Keratinocyte (primary cell): ENCODE measurements around the gene ATG9A. TPM values are rescaled to one million over a fixed set of nuclear protein-coding genes. Genes with fewer than 3 reads are reported as not detected.

ENCODE experiments used
- DNase-seq: peaks from one replicate; pipeline ENCODE4 v3.0.0-alpha.2; 2011; ENCODE audit warnings: low read depth, missing footprints, low spot score
- FAIRE-seq: peaks from 2 replicates; lab custom pipeline; 2011; peaks lifted over from hg19 to GRCh38; lab: Jason Lieb, UNC
- H2AFZ ChIP-seq: 2 replicates; pipeline ENCODE4 v1.6.0; 2012; ENCODE audit warnings: low read length, control low read depth, inconsistent platforms; ENCODE audit not compliant: control insufficient read depth
- H3K27ac ChIP-seq: 2 replicates; pipeline ENCODE4 v1.5.1; 2011; ENCODE audit warnings: low read length; ENCODE audit not compliant: control insufficient read depth, insufficient read depth
- H3K27me3 ChIP-seq: 3 replicates; pipeline ENCODE4 v1.6.0; 2011; ENCODE audit warnings: low read length; ENCODE audit not compliant: control insufficient read depth, insufficient read depth; ENCODE audit errors: extremely low read depth
- H3K36me3 ChIP-seq, 2 experiments: 2 replicates in 1 of 2; 3 replicates in 1 of 2; pipeline ENCODE4 v1.5.1; 2011; ENCODE audit warnings: low read length in 2 of 2, mild to moderate bottlenecking in 1 of 2; ENCODE audit not compliant: control insufficient read depth in 2 of 2, insufficient read depth in 2 of 2; ENCODE audit errors: extremely low read depth in 1 of 2
- H3K4me1 ChIP-seq: 3 replicates; pipeline ENCODE4 v1.5.1; 2011; ENCODE audit warnings: low read length; ENCODE audit not compliant: control insufficient read depth, insufficient read depth; ENCODE audit errors: extremely low read depth
- H3K4me2 ChIP-seq: 3 replicates; pipeline ENCODE4 v1.6.0; 2011; ENCODE audit warnings: low read depth, low read length; ENCODE audit not compliant: control insufficient read depth, insufficient read depth; ENCODE audit errors: extremely low read depth
- H3K4me3 ChIP-seq, 3 experiments: fragments of 200-600 bp in 1 of 3; sonication (generic) in 1 of 3; 2 replicates in 2 of 3; 3 replicates in 1 of 3; pipeline ENCODE4 v1.5.1; 2011 to 2016; ENCODE audit warnings: low read length in 3 of 3, mild to moderate bottlenecking in 3 of 3, control low read depth in 2 of 3, inconsistent platforms in 1 of 3, low read depth in 1 of 3, mixed read lengths in 1 of 3, mixed run types in 1 of 3, moderate library complexity in 1 of 3; ENCODE audit not compliant: control insufficient read depth in 2 of 3, insufficient read depth in 2 of 3; ENCODE audit errors: extremely low read depth in 1 of 3
- H3K79me2 ChIP-seq: 2 replicates; pipeline ENCODE4 v1.6.0; 2012; ENCODE audit warnings: low read length; ENCODE audit not compliant: control insufficient read depth, insufficient read depth
- H3K9ac ChIP-seq: 3 replicates; pipeline ENCODE4 v1.6.0; 2011; ENCODE audit warnings: low read length; ENCODE audit not compliant: control insufficient read depth, insufficient read depth; ENCODE audit errors: extremely low read depth
- H3K9me1 ChIP-seq: 3 replicates; pipeline ENCODE4 v1.6.0; 2011; ENCODE audit warnings: low read length; ENCODE audit not compliant: control insufficient read depth, insufficient read depth; ENCODE audit errors: extremely low read depth
- H3K9me3 ChIP-seq: 2 replicates; pipeline ENCODE4 v1.5.1; 2012; ENCODE audit warnings: low read depth, low read length; ENCODE audit not compliant: control insufficient read depth
- H4K20me1 ChIP-seq: 3 replicates; pipeline ENCODE4 v1.6.0; 2011; ENCODE audit warnings: low read length; ENCODE audit not compliant: control insufficient read depth, insufficient read depth; ENCODE audit errors: extremely low read depth
- CTCF ChIP-seq, 3 experiments: IDR thresholded peaks in 1 of 3; conservative IDR thresholded peaks in 1 of 3; optimal IDR thresholded peaks in 1 of 3; 2 replicates in 2 of 3; 3 replicates in 1 of 3; pipeline versions ENCODE3 to v1.5.1; 2011; ENCODE audit warnings: low read length in 3 of 3, mild to moderate bottlenecking in 3 of 3, moderate library complexity in 2 of 3, control low read depth in 1 of 3, inconsistent platforms in 1 of 3; ENCODE audit not compliant: insufficient read depth in 2 of 3; ENCODE audit errors: extremely low read depth in 1 of 3
- EZH2 ChIP-seq: IDR thresholded peaks from one replicate; pipeline ENCODE4 v1.6.1; 2012; ENCODE audit warnings: inconsistent platforms, mild to moderate bottlenecking, low read length, moderate library complexity
- dilution Hi-C: fragments of 300-500 bp; cut with MboI; formaldehyde crosslinking; loops from one replicate; pipeline ENCODE4 v1.7.0; 2020; ENCODE audit warnings: low sequenced_read_pairs; ENCODE audit not compliant: extremely low pct_ligation_motif_present
- polyA plus RNA-seq, 5 experiments: library from polyadenylated mRNA; depleted of rRNA in 3 of 5; stranded (reverse) in 3 of 5; stranded (forward) in 1 of 5; unstranded in 1 of 5; fragments of >200 nt; gene quantifications; 1 replicate in 1 of 5; 2 replicates in 3 of 5; 3 replicates in 1 of 5; pipeline versions ENCODE4 v1.2.1 to v1.2.3, GENCODE V29; 2011 to 2012; ENCODE audit warnings: missing spikeins in 2 of 5, low read depth in 1 of 5, low replicate concordance in 1 of 5

The ATG9A gene
- polyA plus RNA-seq, 1 donor (not counting 4 experiments of a cell fraction or from before 2014, with no cell fraction given): 58.8 TPM

- Histone ChIP-seq H3K36me3 (peaks cover 31 to 46% of the 10 kb centered on the region in 2 experiments), H2AFZ (no peak overlapping the region), H3K4me1 (peaks cover 18% of the 10 kb centered on the region), H3K4me2 (no peak overlapping the region), H3K9ac (no peak overlapping the region), H3K4me3 (no peak overlapping the region), H3K79me2 (no peaks in the 10 kb centered on the region), H3K27ac (no peak overlapping the region), H3K27me3 (no peaks in the 10 kb centered on the region), H3K9me1 (no peaks in the 10 kb centered on the region), H4K20me1 (no peaks in the 10 kb centered on the region), H3K9me3 (no peaks in the 10 kb centered on the region)
- dilution Hi-C loops: no loop called here
- DNase-seq (no peak), FAIRE-seq (no peak)
- no peak for TF ChIP-seq CTCF (optimal IDR thresholded peaks at IDR 0.05 in 1 of 3, IDR thresholded peaks at IDR 0.05 in 1 of 3, conservative IDR thresholded peaks at IDR 0.05 in 1 of 3; ENCODE audit: extremely low read depth in 1 of 3, insufficient read depth in 2 of 3, low read length in 3 of 3)
- no peak for TF ChIP-seq EZH2
Measured at GRCh38 chr2:219220652-219221402, 8.6 kb downstream of the ATG9A start.

GRCh38 chr2:219219784-219220532 is 9.5 kb downstream of the ATG9A start:
- dilution Hi-C loops: no loop called here
- Histone ChIP-seq H3K27ac (no peak overlapping the region), H3K36me3 (peaks cover 31 to 40% of the 10 kb centered on the region in 2 experiments), H3K9me3 (no peaks in the 10 kb centered on the region), H4K20me1 (no peaks in the 10 kb centered on the region), H3K4me2 (no peak overlapping the region), H3K4me1 (peaks cover 18% of the 10 kb centered on the region), H3K27me3 (no peaks in the 10 kb centered on the region), H3K9ac (no peak overlapping the region), H2AFZ (no peak overlapping the region), H3K4me3 (no peak overlapping the region), H3K79me2 (no peaks in the 10 kb centered on the region), H3K9me1 (no peaks in the 10 kb centered on the region)
- no peak for TF ChIP-seq CTCF (optimal IDR thresholded peaks at IDR 0.05 in 1 of 3, IDR thresholded peaks at IDR 0.05 in 1 of 3, conservative IDR thresholded peaks at IDR 0.05 in 1 of 3; ENCODE audit: extremely low read depth in 1 of 3, insufficient read depth in 2 of 3, low read length in 3 of 3)
- no peak for TF ChIP-seq EZH2
- FAIRE-seq (no peak), DNase-seq (no peak)
